GM23338 (cell line): ENCODE results near the gene GSDMA. TPM values are rescaled to one million over a fixed set of nuclear protein-coding genes. Genes with fewer than 3 reads are reported as not detected.

ENCODE experiments used
- CREB1 ChIP-seq: fragments of 250-450 bp; sonication (Bioruptor Pico); IDR thresholded peaks from 2 replicates; pipeline ENCODE4 v1.5.0; 2020; ENCODE audit warnings: low read depth, mild to moderate bottlenecking, moderate library complexity
- ETS1 ChIP-seq: IDR thresholded peaks from 2 replicates; pipeline ENCODE4 v1.6.1; 2016; ENCODE audit warnings: antibody characterized with exemption
- EZH2 ChIP-seq: fragments of 200-600 bp; sonication (generic); IDR thresholded peaks from one replicate; pipeline ENCODE4 v1.8.0; 2017; ENCODE audit warnings: antibody characterized with exemption, mild to moderate bottlenecking, low read depth; ENCODE audit not compliant: unreplicated experiment
- EZH2phosphoT487 ChIP-seq: fragments of 200-600 bp; sonication (generic); IDR thresholded peaks from one replicate; pipeline ENCODE4 v1.8.1; 2018; ENCODE audit warnings: antibody characterized with exemption; ENCODE audit not compliant: unreplicated experiment
- JUNB ChIP-seq: IDR thresholded peaks from one replicate; pipeline ENCODE4 v1.6.1; 2016; ENCODE audit warnings: antibody characterized with exemption; ENCODE audit not compliant: unreplicated experiment
- POLR2AphosphoS5 ChIP-seq: IDR thresholded peaks from 2 replicates; pipeline ENCODE4 v1.6.1; 2016; ENCODE audit warnings: antibody characterized with exemption, low read depth
- STAT1 ChIP-seq: IDR thresholded peaks from one replicate; pipeline ENCODE4 v1.6.1; 2016; ENCODE audit warnings: antibody characterized with exemption; ENCODE audit not compliant: unreplicated experiment
- ZNF114 ChIP-seq: fragments of 250-450 bp; sonication (Bioruptor Pico); IDR thresholded peaks from 2 replicates; pipeline ENCODE4 v1.5.0; 2020; ENCODE audit warnings: mild to moderate bottlenecking, moderate library complexity
- ZNF331 ChIP-seq: fragments of 250-450 bp; sonication (Bioruptor Pico); IDR thresholded peaks from 2 replicates; pipeline ENCODE4 v1.5.0; 2020; ENCODE audit warnings: low read depth, mild to moderate bottlenecking, moderate library complexity
- ZNF462 ChIP-seq: fragments of 250-450 bp; sonication (Bioruptor Pico); IDR thresholded peaks from 2 replicates; pipeline ENCODE4 v1.5.0; 2020; ENCODE audit warnings: mild to moderate bottlenecking, moderate library complexity
- polyA plus RNA-seq: library from polyadenylated mRNA; unstranded; fragments of >200 nt; fragmentation: Nextera tagmentation; extraction: Ambion mirVana; gene quantifications from 2 replicates; pipeline ENCODE4 v1.2.1, GENCODE V29; 2016
- total RNA-seq: library from RNA; depleted of rRNA; stranded (reverse); fragments of >200 nt; shearing (Covaris generic); gene quantifications from 2 replicates; pipeline ENCODE4 v1.2.3, GENCODE V29; 2014

Gene GSDMA
- total and polyA plus RNA-seq, 2 experiments from 2014 or later, result not detected

- TF ChIP-seq ZNF462 (CRISPR knock-in tag) (no peak), POLR2AphosphoS5 (no peak), EZH2 (no peak), EZH2phosphoT487 (no peak), STAT1 (no peak), ZNF114 (no peak), ZNF331 (no peak), CREB1 (CRISPR knock-in tag) (no peak), JUNB (no peak), ETS1 (no peak)
Measured at GRCh38 chr17:39928858-39929645, 33.8 kb upstream of the GSDMA start (continued).
